ENCODE data around the gene FOSL1.
"Not testable (repeated sequence)": the region's sequence is repeated elsewhere in the genome, so short reads cannot be mapped to it uniquely, and the experiment has no call there.

The FOSL1 gene

GRCh38 chr11:65852508-65853245 is 47.5 kb downstream of the FOSL1 start:
- DNase-seq = no peak

DNA sequence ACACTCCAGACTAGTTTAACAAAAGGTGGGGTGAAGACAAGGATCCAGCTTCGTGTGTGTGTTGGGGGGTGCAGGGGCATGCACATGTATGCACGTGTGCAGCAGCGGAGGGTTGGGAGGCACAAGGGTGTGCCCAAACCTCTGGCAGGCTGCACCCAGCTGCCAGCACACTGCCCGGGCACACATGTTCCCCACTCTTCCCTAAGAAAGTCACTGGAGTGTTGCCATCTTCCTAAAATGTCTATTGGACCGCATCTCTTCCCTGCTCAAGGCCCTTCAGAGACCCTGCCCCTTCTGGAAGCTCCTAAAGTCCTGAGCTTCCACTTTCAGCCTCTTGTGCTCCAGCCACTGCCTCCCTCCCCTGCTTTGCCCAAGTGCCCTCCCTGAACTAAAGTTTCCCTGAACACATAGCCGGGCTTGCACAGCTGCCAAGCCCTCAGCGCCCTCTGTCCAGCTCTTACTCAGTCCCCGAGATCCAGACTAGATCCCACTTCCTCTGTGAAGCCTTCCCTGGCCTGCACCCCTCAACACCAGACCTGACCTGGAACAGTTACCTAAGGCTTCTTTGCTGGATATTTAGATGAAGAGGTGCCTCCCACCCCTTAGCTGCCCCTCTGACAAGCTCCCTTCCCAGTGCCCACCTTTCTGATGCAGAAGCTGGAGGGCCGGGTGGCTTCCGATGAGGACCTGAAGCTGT is 48.2 kb downstream of the FOSL1 start:
- DNase-seq = no peak

DNA sequence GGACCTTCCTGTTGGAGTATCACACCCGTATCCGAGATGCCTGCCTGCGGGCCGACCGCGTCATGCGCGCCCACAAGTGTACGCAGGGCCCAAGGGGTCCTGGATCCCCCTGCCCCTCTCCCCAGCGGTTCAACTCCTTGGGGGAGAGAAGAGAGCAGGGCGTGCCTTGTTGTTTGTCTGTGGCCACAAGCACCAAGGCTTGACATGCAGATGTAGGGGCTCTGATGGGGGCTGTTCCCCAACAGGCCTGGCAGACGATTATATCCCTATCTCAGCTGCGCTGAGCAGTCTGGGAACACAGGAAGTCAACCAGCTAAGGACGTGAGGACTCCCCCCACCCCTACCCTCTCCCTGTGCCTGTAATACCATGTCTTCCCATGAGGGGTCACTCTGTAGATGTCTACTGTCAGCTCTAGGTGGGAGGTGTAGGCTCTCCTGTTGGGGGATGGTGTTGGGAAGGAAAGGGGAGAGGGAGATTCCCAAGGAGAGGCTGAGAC is 49.1 kb downstream of the FOSL1 start:
- DNase-seq = no peak

DNA sequence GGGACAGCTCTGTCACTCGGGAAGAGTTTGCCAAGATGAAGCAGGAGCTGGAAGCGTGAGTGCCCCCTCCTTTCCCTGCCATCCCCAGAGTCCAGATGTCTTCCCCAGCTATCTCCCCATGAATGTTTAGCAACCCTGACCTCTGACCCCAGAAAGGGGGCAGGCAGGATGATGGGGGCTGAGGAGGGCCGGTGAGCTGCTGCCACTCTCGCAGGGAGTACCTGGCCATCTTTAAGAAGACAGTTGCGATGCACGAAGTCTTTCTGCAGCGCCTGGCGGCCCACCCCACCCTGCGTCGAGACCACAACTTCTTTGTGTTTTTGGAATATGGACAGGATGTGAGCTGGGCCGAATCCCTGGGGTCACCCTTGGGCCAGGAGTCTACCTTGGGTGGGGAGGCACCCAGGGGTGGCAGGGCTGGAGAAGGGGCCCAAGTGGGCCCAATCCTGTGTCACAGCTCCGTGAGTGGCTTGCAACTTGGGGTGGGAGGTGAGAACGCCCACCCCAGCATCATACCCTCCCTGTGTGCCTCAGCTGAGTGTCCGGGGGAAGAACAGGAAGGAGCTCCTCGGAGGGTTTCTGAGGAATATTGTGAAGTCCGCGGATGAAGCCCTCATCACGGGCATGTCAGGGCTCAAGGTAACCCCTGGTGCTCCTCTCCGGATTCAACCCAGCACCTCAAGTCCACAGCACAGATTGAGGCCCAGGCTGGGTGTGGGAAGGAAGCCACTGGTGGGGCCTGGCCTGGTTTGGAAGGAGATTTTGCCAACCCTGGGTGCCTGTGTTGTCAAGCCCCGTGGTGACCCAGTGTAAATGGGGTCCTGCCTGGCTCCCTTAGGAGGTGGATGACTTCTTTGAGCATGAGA is 49.7 kb downstream of the FOSL1 start:
- no peak for DNase-seq

- DNase-seq = no peak
Observed at GRCh38 chr11:65849771-65850216, 50.4 kb downstream of the FOSL1 start.

GRCh38 chr11:65849366-65849765 is 50.8 kb downstream of the FOSL1 start:
- DNase-seq = no peak

- not testable (repeated sequence) for DNase-seq
Observed at GRCh38 chr11:65848693-65849092, 51.5 kb downstream of the FOSL1 start.

DNA sequence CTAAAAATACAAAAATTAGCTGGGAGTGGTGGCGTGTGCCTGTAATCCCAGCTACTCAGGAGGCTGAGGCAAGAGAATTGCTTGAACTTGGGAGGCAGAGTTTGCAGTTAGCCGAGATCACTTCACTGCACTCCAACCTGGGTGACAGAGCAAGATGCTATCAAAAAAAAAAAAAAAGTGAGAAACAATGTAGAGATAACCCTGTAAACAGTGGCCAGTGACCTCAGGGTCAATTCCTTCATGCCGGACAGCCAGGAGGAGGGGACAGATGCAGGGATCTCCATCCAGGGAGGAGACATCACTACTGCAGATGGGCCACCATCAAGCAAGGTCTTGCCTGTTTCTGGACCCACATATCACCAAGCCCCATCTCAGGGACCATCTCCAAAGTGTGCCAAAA is 52.4 kb downstream of the FOSL1 start:
- DNase-seq = no peak

DNA sequence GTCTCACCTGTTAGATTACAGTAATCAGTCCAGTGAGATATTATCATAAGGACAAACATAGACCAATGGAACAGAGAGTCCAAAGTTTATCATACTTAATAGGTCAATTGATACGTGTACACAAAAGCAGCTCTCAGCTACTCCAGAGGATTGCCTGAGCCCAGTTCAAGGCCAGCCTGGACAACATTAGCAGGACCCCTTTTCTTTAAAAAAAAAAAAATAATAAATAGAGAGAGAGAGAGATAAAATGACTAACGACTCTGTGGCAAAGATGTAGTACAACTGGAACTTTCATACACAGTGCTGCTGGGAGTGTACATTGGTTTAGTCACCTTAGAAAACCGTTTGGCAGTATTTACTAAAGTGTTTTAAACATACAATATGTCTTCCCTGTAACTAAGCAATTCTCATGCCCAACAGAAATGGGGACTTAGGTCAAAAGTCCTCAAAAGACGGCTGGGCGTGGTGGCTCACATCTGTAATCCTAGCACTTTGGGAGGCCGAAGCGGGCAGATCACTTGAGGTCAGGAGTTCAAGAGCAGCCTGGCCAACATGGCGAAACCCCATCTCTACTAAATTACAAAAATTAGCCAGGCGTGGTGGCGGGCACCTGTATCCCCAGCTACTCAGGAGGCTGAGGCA is 55.8 kb downstream of the FOSL1 start:
- no peak for DNase-seq

- DNase-seq = no peak
Observed at GRCh38 chr11:65843811-65844210, 56.4 kb downstream of the FOSL1 start.

DNA sequence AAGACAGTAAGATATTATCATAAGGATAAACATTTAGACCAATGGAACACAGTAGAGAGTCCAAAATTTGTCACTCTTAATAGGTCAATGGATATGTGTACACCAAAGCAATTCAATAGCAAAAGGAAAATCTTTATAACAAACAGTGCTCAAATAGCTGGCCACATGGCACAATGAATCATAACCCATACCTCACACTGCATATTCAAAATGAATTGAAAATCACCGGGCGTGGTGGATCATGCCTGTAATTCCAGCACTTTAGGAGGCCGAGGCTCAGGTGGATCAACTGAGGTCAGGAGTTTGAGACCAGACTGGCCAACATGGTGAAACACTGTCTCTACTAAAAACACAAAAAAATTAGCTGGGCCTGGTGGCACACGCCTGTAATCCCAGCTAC is 58.0 kb downstream of the FOSL1 start:
- DNase-seq = no peak
